G401 (cell line): ENCODE results near the gene DGCR2. TPM values are rescaled to one million over a fixed set of nuclear protein-coding genes. Genes with fewer than 3 reads are reported as not detected.
"Not testable (repeated sequence)": the region's sequence is repeated elsewhere in the genome, so short reads cannot be mapped to it uniquely, and the experiment has no call there.

Source experiments
- DNase-seq: peaks from one replicate; pipeline ENCODE4 v3.0.0-alpha.2; 2015; ENCODE audit warnings: low spot score
- in situ Hi-C: cut with HindIII; loops from 2 replicates; pipeline ENCODE4 v1.10.0; 2016; ENCODE audit warnings: low sequenced_read_pairs, mixed read lengths
- total RNA-seq: library from RNA; depleted of rRNA; stranded (reverse); fragments of >200 nt; shearing (Covaris generic); gene quantifications from 2 replicates; pipeline ENCODE4 v1.2.3, GENCODE V29; 2014

DGCR2 gene
- total RNA-seq, 1 experiment from 2014 or later, result 59.9 TPM

DNA sequence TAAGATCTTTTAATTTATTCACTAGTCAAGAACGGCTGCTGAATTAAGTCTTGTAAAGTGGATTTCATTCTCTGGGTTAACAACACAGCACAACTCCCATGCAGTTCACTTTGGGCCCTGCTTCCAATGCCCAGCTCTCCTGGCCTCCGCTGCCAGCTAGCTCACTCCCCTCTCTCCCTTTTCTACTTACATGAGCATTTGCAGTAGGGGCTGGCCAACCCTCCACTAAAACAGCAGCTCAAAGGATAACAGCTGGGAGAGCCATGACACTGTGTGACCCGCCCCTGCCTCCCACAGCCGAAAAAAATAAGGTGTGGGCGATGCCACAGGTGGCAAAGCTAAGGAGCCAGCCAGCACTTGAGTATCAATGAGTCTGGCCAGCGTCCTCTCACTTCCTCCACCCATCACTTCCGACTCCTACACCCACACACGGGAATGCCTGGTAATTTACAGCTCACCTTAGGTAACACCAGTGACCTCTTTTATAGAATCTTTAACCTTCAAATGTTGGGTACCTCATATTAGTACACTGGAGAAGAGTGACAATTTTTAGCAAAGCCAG is 56.8 kb downstream of the DGCR2 start:
- no peak for DNase-seq
- in situ Hi-C loops, result no loop called here

GRCh38 chr22:19064354-19065054 is 57.7 kb downstream of the DGCR2 start:
- in situ Hi-C loops, result no loop called here
- no peak for DNase-seq

DNA sequence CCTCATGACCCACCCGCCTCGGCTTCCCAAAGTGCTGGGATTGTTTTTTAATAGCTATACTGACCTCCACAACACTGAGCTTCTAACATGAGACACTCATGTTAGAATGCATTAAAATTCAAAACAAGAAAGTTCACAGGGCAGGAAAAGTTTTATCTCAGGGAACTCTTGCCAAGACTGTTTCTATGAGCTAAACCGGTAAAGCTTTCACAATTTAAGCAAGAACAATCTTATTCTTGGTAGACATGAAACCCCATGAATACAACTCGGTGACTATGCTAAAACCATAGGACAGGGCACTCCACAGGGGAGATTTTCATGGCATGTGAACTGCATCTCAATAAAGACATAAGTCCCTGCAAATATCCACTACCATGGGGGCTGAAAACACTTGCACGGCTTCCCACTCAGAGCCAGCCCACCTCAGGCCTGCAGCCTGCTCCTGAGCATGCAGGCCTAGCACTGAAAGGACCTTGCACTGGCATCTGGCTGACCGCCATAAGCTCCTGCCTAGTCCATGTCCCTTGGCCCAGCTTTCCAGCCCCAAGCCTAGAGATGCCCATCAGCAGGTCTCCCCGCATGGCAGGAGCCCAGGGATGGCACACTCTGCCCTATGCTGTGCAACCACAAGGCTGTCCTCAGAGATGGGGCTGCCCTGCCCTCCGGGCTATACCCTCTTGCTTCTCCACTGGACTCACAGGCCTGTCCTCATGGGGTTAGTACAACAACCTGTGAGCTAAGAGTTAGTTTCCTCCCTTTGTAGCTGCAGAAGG is 58.4 kb downstream of the DGCR2 start:
- in situ Hi-C loops, result no loop called here
- peak; percentile 22 for DNase-seq

DNA sequence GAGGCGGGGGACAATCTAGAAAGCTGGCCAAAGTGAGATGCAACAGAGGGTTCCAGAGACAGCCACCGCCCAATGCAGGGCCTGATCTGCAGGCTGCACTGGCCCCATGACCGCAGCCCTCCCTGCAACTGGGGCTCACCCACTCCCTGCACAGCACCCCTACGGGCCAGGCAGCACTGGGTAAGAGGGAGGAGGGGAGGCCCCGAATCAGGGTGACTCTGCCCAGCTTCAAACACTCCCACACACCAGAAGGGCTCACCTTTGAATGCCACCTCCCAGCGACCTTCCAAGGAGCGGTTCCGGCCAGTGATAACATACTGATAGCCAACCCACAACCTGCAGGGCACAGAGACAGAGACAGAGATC is 59.3 kb downstream of the DGCR2 start:
- no peak for DNase-seq
- in situ Hi-C loops, result no loop called here

- DNase-seq, result no peak
- in situ Hi-C loops, result no loop called here
These were observed 59.9 kb downstream of the DGCR2 start for GRCh38 chr22:19062139-19062942.

DNA sequence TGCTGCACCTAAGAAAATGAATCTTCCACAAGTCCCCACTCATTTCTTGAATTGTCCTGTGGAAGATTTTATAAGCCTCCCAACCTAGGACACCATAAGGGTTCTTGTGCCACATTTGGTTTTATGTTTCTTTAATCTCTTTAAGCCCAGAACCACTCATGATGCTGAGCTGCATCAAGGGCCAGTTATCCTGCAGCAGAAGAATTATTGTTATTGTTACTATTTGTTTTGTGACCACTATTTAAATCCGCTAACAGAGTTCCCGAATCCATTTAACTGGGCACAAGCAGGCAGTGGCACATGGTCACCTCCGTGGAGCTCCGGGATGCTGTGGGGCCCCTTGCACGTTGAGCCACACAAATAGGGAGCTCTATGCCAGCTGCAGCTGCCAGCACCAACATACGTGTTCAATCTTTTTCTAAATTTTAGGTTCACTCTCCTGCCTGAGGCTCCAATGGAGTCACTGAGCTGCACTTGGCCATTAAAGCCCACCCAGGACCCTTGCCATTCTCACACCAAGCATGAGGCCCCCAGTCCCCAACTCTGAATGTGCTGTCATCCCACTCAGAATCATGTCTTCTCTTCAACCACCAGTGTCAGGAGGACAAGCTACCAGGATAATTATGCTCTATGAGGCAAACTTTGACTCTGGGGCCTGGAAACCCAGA is 60.6 kb downstream of the DGCR2 start:
- in situ Hi-C loops, result no loop called here
- DNase-seq, result no peak

DNA sequence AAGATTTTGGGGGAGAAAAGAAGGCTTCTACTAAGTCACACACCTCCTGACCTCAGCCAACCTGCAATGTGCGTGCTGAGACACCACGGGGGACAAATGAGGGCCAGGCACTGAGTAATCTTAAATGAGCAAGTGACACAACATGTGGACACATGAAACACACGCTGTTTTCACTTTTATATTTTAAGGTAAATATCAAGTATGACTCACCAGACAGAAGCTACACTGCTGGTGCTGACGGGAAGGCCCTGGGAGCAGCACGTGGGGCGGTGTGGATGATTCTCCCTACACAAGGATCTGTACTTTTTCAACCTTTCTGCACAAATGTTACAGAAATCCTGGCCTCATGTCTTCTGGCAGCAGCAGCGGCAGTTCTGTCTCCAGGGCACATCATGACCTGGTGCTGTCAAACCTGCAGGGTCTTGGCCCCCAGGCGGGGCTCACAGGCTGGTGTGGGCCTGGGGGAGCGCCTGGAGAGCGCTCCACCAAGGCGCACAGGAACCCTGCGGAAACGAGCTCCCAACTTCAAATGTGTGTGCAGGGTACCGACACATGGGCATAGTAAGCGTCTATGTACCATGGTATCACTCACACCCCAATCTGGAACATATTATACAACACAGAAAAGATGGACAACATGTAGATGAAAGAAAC is 61.7 kb downstream of the DGCR2 start:
- in situ Hi-C loops, result no loop called here
- no peak for DNase-seq

- in situ Hi-C loops, result no loop called here
- peak; percentile 20 for DNase-seq
These were observed 62.5 kb downstream of the DGCR2 start for GRCh38 chr22:19059481-19060278.

DNA sequence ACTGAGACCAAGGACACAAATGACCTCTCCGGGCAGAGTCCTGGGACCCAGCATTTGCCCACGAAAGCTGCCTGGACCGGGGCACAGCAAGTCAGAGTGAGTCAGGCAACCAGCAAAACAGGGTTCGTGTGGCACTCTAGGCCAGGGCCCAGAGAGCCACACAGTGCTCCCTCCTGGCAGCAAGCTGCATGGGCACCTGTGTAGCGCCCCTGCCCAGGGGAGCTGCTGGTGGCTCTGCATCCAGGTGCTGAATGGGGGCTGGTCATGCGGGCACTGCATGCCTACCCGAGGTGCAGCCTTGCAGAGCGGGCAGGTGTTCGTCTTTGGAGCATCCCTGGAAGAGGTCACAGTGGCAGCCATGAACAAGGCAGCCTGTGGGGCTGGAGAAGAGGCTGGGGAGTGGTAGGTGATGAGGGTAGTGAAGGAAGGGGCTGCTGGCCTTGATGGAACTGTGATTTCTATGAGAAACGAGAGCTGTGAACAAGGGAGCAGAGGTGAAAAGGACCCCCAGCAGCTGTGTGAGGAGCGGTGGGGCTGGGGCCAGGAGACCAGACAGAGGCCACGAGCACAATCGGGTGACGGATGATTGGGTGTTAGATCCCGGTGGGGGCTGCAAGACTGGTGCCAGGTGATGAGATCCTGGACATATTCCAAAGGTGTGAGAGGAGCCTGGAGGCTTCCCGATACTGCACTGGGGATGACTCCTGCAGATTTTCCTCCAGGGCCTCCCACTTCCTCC is 63.3 kb downstream of the DGCR2 start:
- peak; percentile 30 for DNase-seq

GRCh38 chr22:19057999-19058491 is 64.2 kb downstream of the DGCR2 start:
- DNase-seq, result peak; percentile 20
- in situ Hi-C loops, result no loop called here

More for the DNA sequence above, 63.3 kb downstream of the DGCR2 start:
- in situ Hi-C loops, result no loop called here

DNA sequence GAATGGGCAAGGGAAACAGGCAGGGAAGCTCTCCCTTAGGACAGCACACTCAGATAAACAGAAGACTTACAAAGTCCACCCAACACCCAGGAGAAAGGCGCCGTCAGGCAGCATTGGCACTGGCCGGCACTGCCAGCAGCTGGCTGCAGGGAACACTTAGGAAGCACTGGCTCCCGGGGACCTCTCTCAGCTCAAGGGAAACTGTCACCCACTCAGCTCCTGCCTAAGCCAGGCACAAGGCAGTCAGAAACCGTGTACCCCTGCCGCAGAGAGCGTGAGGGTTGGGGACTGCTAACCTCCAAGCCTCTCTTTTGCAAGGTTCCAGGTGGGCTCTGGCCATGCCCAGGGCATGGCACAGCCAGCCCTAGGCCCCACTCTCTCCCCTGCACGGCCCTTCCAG is 64.7 kb downstream of the DGCR2 start:
- DNase-seq, result no peak
- in situ Hi-C loops, result no loop called here

GRCh38 chr22:19056951-19057401 is 65.2 kb downstream of the DGCR2 start:
- no peak for DNase-seq
- in situ Hi-C loops, result no loop called here

- no peak for DNase-seq
- in situ Hi-C loops, result no loop called here
These were observed 66.4 kb downstream of the DGCR2 start for GRCh38 chr22:19055801-19056200.

DNA sequence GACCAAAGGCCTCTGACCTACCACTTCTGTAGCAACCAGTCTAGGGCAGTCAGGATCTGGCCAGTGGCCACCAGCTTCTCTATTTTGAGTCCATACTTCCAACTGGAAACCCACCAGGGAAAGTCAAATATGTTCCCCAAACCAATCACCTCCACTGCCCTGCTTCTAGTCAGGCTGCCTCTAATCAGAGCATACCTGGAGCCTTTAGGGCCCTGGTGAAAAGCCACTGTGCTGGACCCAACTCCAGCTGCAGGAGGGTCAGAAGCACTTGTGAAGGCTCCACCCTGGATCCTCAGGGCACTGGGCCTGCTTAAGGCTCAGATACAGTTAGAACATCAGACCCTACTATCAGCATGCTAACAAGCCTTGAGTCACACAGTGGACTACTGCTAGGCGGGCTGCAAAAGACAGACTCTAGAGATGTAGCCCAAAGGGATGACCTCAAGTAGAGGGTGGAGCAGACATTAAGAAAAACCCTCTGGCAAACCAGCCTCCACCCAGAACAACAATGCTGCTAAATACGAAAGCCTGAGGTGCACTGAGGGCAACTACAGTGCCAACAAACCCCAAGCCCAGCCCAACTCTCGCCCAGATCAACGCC is 69.2 kb downstream of the DGCR2 start:
- no peak for DNase-seq
- in situ Hi-C loops, result no loop called here

DNA sequence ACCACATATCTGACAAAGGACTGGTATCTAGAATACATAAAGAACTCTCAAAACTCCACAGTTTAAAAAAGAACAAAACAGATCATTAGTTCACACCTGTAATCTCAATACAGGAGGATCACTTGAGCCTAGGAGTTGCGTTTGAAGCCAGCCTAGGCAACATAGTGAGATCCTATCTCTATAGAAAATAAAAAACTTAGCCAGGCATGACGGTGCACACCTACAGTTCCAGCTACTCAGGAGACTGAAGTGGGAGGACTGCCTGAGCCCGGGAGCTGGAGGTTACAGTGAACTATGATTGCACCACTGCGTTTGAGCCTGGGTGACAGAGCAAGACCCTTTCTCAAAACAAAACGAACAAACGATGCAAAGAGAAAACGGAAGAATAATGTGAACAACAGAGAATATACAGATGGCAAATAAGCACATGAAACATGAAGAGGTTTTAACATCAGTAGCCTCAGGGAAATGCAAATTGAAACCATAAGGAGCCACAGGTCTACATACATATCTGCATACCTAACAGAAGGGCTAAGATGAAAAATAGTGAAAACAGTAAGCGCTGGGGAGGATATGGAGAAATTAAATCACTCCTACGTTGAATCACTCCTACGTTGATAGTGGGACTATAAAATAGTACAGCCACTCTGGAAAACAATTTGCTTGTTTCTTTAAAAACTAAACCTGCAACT is 70.7 kb downstream of the DGCR2 start:
- no peak for DNase-seq
- in situ Hi-C loops, result no loop called here

DNA sequence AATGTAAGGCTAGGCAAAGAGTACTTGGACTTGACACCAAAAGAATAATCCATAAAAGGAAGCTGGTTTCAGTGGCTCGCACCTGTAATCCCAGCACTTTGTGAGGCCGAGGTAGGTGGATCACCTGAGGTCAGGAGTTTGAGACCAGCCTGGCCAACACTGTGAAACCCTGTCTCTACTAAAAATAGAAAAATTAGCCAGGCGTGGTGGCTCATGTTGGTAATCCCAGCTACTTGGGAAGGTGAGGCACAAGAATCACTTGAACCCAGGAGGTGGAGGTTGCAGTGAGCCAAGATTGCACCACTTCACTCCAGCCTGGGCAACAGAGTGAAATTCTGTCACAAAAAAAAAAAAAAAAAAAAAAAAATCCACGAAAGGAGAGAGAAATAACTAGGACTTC is 71.4 kb downstream of the DGCR2 start:
- DNase-seq, in situ Hi-C loops: not testable (repeated sequence)
